ENCODE results near the gene IGFBP5. TPM values are rescaled to one million over a fixed set of nuclear protein-coding genes. Genes with fewer than 3 reads are reported as not detected.

The IGFBP5 gene
- total RNA-seq, 1 donor from 2014 or later: 169 TPM

- Histone ChIP-seq H3K4me3 (no peak overlapping the region), H3K27ac (no peak overlapping the region), H3K36me3 (no peaks in the 10 kb centered on the region), H3K9me3 (no peaks in the 10 kb centered on the region), H3K4me1 (no peaks in the 10 kb centered on the region), H3K27me3 (no peaks in the 10 kb centered on the region)
- DNase-seq (no peak), ATAC-seq (no peak)
- intact Hi-C loops (cut with DNase I): no loop called here
- no peak for TF ChIP-seq CTCF (IDR thresholded peaks at IDR 0.05)
These were observed 72.8 kb downstream of the IGFBP5 start for GRCh38 chr2:216622526-216622925.

Other genes with a start within 250 kb of the IGFBP5 start
- 1,932 TPM for gene RPL37A, start 196.7 kb downstream of the IGFBP5 start, total RNA-seq
- gene IGFBP2, start 62.1 kb downstream of the IGFBP5 start, total RNA-seq: 46.1 TPM
- not detected for gene TNP1, start 164.5 kb upstream of the IGFBP5 start, total RNA-seq